ENCODE measurements around the gene FHAD1.

GRCh38 chr1:15331180-15331579 is 84.2 kb downstream of the FHAD1 start:
- TF ChIP-seq POLR2A (IDR thresholded peaks at IDR 0.05) = no peak
- no peak for TF ChIP-seq CTCF (IDR thresholded peaks at IDR 0.05)

All from upper lobe of left lung (tissue), 4 donors.